Stimulated activated CD8-positive, alpha-beta memory T cell treated with anti-CD3 and anti-CD28 coated beads, Interleukin-12 subunit alpha, Interleukin-12 subunit beta, amount 100 ng/mL, for 4 hours (primary cell): ENCODE results near the gene KCNN2.

ENCODE experiments used
- DNase-seq: peaks from one replicate; pipeline ENCODE4 v3.0.0-alpha.2; 2020; ENCODE audit warnings: low read depth

KCNN2 gene

GRCh38 chr5:114361724-114362196 lies at the start of gene KCNN2:
Gene KCNN2 (plus strand): TSS chr5:114362070. CDS start chr5:114362140, 70 bp downstream.
- no peak for DNase-seq

- no peak for DNase-seq
Observed at GRCh38 chr5:114312658-114313057, 49.2 kb upstream of the KCNN2 start.

- DNase-seq, result no peak
Observed at GRCh38 chr5:114314061-114314460, 47.8 kb upstream of the KCNN2 start.

- no peak for DNase-seq
Observed at GRCh38 chr5:114316167-114316566, 45.7 kb upstream of the KCNN2 start.

GRCh38 chr5:114317751-114318150 lies 44.1 kb upstream of the KCNN2 start:
- no peak for DNase-seq

- no peak for DNase-seq
Observed at GRCh38 chr5:114319236-114319635, 42.6 kb upstream of the KCNN2 start.

- no peak for DNase-seq
Observed at GRCh38 chr5:114319821-114320220, 42.0 kb upstream of the KCNN2 start.

- DNase-seq, result no peak
Observed at GRCh38 chr5:114324282-114324681, 37.6 kb upstream of the KCNN2 start.

- no peak for DNase-seq
Observed at GRCh38 chr5:114325541-114325940, 36.3 kb upstream of the KCNN2 start.

- no peak for DNase-seq
Observed at GRCh38 chr5:114327474-114327873, 34.4 kb upstream of the KCNN2 start.

- no peak for DNase-seq
Observed at GRCh38 chr5:114327987-114328386, 33.9 kb upstream of the KCNN2 start.

GRCh38 chr5:114330916-114331531 lies 30.8 kb upstream of the KCNN2 start:
- DNase-seq, result no peak

- DNase-seq, result no peak
Observed at GRCh38 chr5:114332493-114332892, 29.4 kb upstream of the KCNN2 start.

- DNase-seq, result no peak
Observed at GRCh38 chr5:114332925-114333324, 28.9 kb upstream of the KCNN2 start.

- DNase-seq, result no peak
Observed at GRCh38 chr5:114335391-114335790, 26.5 kb upstream of the KCNN2 start.

- no peak for DNase-seq
Observed at GRCh38 chr5:114339108-114339507, 22.8 kb upstream of the KCNN2 start.

GRCh38 chr5:114346181-114346580 lies 15.7 kb upstream of the KCNN2 start:
- DNase-seq, result no peak

- no peak for DNase-seq
Observed at GRCh38 chr5:114355086-114355830, 6.6 kb upstream of the KCNN2 start.

- no peak for DNase-seq
Observed at GRCh38 chr5:114358329-114358728, 3.5 kb upstream of the KCNN2 start.

GRCh38 chr5:114360357-114360756 lies 1.5 kb upstream of the KCNN2 start:
- DNase-seq, result no peak

- DNase-seq, result no peak
Observed at GRCh38 chr5:114360816-114361723, 800 bp upstream of the KCNN2 start.

GRCh38 chr5:114362197-114362976 lies 517 bp downstream of the KCNN2 start:
- DNase-seq, result no peak
